Urinary bladder (tissue), 4 donors: ENCODE measurements around the gene MOSPD3. TPM values are rescaled to one million over a fixed set of nuclear protein-coding genes. Genes with fewer than 3 reads are reported as not detected.
"Not testable (repeated sequence)": the region's sequence is repeated elsewhere in the genome, so short reads cannot be mapped to it uniquely, and the experiment has no call there.

Experiments
- DNase-seq: peaks from one replicate; pipeline ENCODE4 v3.0.0-alpha.2; 2015; ENCODE audit errors: extremely low spot score
- H3K27ac ChIP-seq: one replicate; pipeline ENCODE4 v1.5.1; 2013; ENCODE audit warnings: low read depth, mild to moderate bottlenecking, moderate library complexity
- H3K36me3 ChIP-seq: one replicate; pipeline ENCODE4 v1.6.1; 2013; ENCODE audit warnings: mild to moderate bottlenecking, moderate library complexity; ENCODE audit not compliant: insufficient read depth
- H3K4me1 ChIP-seq: one replicate; pipeline ENCODE4 v1.6.1; 2013; ENCODE audit warnings: mild to moderate bottlenecking, moderate library complexity; ENCODE audit not compliant: insufficient read depth
- H3K4me3 ChIP-seq: one replicate; pipeline ENCODE4 v1.5.1; 2013; ENCODE audit warnings: low read depth, low read length
- WGBS: extraction: QIAGEN DNeasy Blood & Tissue Kit; methylation state at CpG from one replicate; pipeline ENCODE4 v1.1.7; 2013; 5-methylcytosine and 5-hydroxymethylcytosine counted together
- polyA plus RNA-seq: library from polyadenylated mRNA; stranded (reverse); fragments of 200-250 nt; gene quantifications from one replicate; pipeline ENCODE4 v1.2.3, GENCODE V29; 2013
- total RNA-seq: library from RNA; depleted of rRNA; stranded (reverse); fragments of >200 nt; gene quantifications from one replicate; pipeline ENCODE4 v1.2.3, GENCODE V29; 2014
- donor health status: healthy with polysubstance abuse.
- donor health status: healthy.

Gene MOSPD3
- total and polyA plus RNA-seq, 2 donors: 5.3 to 30.4 TPM

DNA sequence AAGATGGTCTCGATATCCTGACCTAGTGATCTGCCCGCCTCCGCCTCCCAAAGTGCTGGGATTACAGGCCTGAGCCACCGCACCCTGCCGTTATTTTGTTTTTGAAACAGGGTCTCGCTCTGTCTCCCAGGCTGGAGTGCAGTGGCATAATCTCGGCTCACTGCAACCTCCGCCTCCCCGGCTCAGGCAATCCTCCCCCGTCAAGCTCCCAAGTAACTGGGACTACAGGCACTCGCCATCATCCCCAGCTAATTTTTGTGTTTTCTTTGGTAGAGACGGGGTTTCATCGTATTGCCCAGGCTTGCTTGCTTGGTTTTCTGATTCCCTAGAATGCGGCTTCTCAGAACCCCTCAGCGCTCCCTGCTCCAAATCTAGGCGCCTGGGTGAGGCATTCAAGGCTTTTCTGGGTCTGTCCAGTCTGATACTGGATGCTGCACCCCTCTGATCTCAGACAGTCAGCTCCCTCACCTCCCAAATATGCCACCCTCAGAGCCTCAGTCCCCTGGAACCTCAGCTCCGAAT, 27.7 kb downstream of the MOSPD3 start:
- Histone ChIP-seq H3K36me3 (no peaks in the 10 kb centered on the region), H3K27ac (no peak overlapping the region), H3K4me1 (no peaks in the 10 kb centered on the region), H3K4me3 (no peak overlapping the region)
- 75% methylated on average over 17 of the region's 17 CpGs for WGBS
- no peak for DNase-seq

DNA sequence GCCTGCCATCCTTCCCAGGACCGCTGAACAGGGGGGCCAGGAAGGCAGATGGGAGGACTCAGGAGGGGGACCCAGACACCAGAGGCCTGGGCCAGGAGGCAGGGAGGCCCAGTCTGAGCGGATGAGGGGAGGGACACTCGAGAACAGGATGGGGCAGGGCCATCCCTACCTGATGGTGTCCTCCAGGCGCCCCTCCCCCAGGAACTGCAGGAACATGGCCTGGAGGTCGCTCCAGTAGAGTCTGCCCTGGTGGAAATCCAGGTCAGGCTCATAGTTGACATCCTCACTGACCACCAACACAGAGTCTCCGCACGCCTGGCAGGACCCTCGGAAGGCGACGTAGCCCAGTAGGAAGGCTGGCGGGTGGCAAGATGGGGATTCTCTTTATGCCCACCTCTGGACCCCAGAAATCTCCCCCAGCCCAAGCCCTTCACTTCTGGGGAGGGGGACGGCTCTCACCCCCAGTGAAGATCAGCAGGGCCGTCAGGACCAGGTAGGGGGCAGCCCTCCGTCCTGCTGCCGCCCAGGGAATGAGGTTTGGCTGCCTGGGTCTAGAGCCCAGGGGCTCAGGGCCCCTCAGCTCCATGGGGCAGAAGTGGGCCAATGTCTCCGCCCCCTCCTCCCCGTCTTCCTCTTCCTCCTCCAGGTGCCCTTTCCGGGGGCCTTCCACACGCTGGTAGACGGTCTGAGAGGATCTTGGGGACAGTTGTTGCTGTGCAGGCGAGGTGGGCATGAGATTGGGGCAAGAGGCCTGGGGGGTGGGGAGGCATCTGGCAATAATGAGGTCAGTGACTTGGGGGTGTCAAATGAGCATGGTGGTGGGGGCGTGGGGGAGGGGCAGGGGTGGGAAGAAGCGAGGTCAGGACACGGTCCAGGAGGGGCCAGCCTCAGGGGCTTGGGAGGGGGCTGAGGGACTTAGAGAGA, 28.4 kb downstream of the MOSPD3 start:
- no peaks in the 10 kb centered on the region for H3K4me1 ChIP-seq
- H3K4me3 ChIP-seq: no peak overlapping the region
- WGBS: 64% methylated on average over 24 of the region's 24 CpGs
- H3K27ac ChIP-seq: no peak overlapping the region
- DNase-seq: no peak
- H3K36me3 ChIP-seq: no peaks in the 10 kb centered on the region

DNA sequence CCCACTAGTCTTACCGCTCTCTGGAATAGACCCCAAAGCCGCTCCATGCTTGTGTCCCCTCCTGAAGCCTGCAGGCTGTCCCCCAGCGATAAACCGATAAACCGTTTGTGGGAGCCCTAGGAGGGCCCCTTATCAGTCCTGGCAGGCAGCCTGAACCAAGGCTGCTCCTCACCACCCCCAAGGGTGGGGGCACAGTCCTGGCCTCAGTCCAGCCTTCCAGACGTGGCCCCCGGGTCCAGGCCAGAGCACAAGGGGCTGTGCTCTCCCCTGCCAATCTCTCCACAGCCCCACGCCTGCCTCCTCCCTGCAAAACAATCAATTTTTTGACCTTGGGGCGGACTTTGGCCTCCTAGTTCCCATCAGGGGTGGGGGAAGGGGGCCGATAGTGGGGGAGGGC, 29.1 kb downstream of the MOSPD3 start, which contains the start of gene TFR2:
Gene TFR2 (minus strand): TSS at position 90 of the 397 bp plus-strand sequence. CDS start 43 bp downstream, at position 47.
- H3K27ac ChIP-seq: no peak within 1 kb of the TSS
- WGBS: 42% methylated on average over 10 of the region's 10 CpGs
- no peaks in the 10 kb centered on the region for H3K36me3 ChIP-seq
- DNase-seq: no peak
- no peak within 1 kb of the TSS for H3K4me3 ChIP-seq
- H3K4me1 ChIP-seq: no peaks in the 10 kb centered on the region

DNA sequence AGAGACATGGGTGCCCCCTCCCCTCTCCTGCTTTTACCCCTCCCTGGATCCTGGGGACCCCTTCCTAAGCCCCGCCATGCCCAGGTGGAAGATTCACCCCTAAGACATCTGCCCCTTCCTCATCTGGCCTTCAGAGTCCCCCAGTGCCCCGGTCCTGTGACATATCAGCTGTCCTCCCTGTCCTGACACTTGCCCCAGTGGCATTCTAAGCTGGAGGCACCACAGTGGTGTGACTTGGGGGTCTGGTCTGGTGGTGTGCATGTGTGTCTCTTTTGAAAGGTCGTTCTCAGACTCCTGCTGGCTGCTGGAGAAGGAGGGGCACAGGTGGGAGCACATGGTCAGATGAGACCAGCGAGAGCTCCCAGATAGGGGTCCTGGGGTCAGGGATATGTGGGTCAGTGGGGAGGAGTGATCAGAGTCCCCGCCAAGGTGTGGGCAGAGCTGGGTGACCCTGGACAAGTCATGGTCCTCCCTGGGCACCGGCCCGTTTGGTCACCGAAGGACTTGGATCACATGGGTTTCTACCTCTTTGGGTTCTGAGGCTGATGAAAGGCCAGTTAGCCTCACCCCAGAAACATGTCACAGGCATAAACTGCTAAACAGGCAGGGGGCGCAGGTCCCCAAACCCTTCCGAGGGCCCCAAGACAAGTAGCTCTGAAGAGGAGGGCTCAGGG, 29.7 kb downstream of the MOSPD3 start:
- no peak for DNase-seq
- no peak overlapping the region for H3K4me3 ChIP-seq
- H3K36me3 ChIP-seq: no peaks in the 10 kb centered on the region
- H3K4me1 ChIP-seq: no peaks in the 10 kb centered on the region
- H3K27ac ChIP-seq: no peak overlapping the region
- 81% methylated on average over 10 of the region's 10 CpGs for WGBS

DNA sequence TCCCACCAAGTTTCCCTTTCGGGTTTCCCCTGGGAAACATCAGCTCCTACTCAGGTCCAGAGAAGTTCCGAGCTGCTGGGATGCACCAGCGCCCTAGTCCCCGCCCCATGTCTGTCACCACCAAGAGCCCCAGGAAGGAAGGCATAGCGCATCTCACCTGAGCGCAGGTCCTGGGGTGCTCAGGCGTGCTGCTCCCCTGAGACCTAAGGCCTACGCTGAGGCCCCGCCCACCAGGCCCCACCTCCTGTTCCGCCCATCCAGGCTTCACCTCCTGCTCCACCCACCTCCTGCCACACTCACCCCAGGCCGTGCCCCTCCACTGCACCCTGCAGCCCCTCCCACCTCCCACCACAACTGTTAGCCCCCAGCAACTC, 30.2 kb downstream of the MOSPD3 start:
- no peak for DNase-seq
- Histone ChIP-seq H3K36me3 (no peaks in the 10 kb centered on the region), H3K4me1 (no peaks in the 10 kb centered on the region), H3K4me3 (no peak overlapping the region), H3K27ac (no peak overlapping the region)
- 56% methylated on average over 11 of the region's 11 CpGs for WGBS

DNA sequence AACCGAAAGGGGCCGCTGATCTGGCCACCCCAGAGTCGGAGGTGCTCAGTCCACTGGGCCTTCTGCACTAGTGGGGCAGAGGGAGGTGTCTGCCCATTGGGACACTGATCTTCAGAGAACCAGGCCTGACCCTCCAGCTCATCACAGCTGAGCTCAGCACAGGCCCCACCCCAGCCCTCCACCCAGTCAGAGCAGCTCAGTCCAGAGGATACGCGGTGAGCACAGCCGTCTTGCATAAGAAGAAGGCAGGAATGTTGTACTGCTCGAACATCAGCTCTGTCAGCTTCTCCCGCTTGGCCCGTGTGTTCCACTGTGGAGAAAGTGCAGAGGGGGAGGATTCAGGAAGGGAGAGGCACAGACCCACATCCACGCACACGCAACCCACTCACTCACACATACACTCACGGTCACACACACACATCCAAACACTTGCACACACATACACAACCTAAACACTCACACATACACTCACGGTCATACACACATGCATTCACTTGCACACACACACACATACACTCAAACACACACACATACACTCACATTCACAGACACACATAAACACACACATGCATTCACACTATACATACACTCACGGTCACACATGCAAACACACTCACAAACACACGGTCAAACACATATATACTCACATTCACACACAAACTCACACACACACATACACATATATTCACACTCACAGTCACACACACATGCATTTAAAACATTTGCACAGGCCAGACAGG, 37.7 kb downstream of the MOSPD3 start:
- H3K27ac ChIP-seq: no peak overlapping the region
- H3K4me1 ChIP-seq: no peaks in the 10 kb centered on the region
- 63% methylated on average over 15 of the region's 15 CpGs for WGBS
- H3K4me3 ChIP-seq: no peak overlapping the region
- H3K36me3 ChIP-seq: no peaks in the 10 kb centered on the region
- DNase-seq: no peak

DNA sequence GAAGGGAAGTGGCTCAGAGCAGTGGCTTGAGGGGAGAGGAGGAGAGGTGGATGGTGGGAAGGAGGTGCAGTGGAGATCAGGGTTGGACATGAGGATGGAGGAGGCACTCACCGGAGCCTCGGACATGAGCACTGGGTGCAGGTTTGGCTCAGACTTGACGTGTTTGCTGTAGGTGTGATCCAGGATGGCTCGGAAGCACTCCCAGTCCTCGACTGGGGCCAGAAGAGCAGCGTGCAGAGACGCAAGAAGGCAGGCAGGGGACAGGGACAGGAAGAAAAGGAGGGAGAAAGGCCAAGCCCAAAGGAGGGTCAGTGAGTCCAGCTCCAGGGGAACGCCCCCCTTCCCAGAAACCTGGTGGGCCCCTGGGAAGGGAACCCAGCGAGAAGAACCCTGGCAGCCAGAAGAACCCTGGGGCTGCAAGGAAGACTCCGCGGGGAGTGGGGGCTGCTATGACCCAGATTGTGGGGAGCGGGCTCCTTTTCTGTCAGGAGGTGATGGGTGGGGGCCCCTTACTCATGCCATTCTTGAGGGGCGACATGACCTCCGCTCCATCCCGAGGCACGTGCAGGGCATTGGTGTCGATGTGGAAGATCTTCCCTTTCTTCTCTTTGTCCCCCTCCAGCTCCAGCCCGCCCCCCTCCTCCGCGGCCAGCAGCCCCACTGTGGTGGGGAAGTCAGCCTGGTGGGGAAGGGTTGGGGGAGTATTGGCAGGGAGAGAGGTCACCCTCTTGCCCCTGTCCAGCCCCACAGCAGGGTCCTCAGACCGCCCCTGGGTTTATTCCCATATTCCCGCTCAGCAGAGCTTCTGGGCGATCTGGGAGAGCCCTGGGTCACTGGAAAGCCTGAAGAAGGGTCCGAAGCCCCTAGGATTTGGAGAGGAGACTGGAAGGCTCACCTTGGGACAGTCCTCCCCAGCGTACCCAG, 42.8 kb downstream of the MOSPD3 start:
- WGBS: 46% methylated on average over 25 of the region's 25 CpGs
- Histone ChIP-seq H3K4me1 (no peaks in the 10 kb centered on the region), H3K36me3 (no peaks in the 10 kb centered on the region), H3K4me3 (no peak overlapping the region), H3K27ac (no peak overlapping the region)
- DNase-seq: no peak

DNA sequence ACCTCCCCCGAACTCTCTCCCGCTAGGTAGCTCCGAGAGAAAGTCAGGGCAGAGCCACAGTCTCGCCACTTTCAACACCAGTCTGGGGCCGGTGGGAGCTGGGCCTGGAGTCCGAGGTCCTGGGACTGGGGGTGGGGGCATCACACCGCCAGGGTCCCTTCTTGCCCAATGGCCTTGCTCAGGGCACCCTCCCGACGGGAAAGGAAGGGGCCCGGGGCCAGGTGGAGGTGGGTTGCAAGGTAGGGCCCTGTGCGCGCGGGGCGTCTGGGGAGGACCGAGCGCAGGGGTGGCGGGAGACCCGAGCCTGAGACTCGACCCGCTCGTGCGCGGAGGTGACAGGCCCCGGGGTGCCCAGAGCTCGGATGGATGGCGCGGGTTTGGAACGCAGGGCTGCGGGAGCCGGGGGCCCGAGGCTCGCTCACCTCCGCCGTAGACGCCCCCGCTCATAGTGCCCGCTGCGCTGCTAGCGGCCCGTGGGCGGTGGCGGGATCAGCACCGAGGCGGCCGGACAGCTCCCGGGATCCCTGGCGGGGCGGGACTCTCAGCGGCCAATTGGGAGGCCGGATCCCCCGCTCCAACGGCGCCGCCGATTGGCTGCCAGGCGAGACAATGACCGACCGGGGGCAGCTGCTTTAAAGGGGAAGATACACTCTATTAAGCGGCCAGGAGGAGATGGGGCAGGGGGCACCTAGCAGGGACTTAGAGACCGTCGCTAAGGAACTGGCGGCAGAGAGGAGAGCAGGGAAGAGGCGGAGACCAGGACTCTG, 43.8 kb downstream of the MOSPD3 start, which contains the start of gene ACTL6B:
Gene ACTL6B (minus strand): TSS at position 541 of the 767 bp plus-strand sequence. CDS start 94 bp downstream, at position 447.
- DNase-seq: no peak
- Histone ChIP-seq H3K36me3 (no peaks in the 10 kb centered on the region), H3K27ac (no peak within 1 kb of the TSS), H3K4me3 (no peak within 1 kb of the TSS), H3K4me1 (no peaks in the 10 kb centered on the region)
- WGBS: 8% methylated on average over 63 of the region's 63 CpGs

DNA sequence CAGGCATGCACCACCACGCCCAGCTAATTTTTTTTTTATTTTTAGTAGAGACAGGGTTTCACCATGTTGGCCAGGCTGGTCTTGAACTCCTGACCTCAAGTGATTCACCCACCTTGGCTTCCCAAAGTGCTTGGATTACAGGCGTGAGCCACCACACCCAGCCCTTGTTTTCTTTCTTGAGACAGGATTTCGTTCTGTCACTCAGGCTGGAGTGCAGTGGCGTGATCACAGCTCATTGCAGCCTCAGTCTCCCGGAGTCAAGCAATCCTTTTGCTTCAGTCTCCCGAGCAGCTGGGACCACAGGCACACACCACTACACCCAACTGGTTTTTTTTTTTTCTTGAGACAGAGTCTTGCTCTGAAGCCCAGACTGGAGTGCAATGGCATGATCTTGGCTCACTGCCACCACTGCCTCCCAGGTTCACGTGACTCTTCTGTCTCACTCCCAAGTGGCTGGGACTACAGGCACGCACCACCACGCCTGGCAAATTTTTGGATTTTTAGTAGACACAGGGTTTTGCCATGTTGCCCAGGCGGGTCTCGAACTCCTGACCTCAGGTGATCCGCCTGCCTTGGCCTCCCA, 49.9 kb downstream of the MOSPD3 start:
- not testable (repeated sequence) for H3K27ac ChIP-seq, H3K4me1 ChIP-seq, H3K36me3 ChIP-seq, H3K4me3 ChIP-seq, DNase-seq
- WGBS: 74% methylated on average over 12 of the region's 12 CpGs
